Activated CD8-positive, alpha-beta memory T cell treated with anti-CD3 and anti-CD28 coated beads, Interleukin-2, amount 50 U/mL, for 48 hours (primary cell): ENCODE data around the gene DSCAML1.
"Not testable (repeated sequence)": the region's sequence is repeated elsewhere in the genome, so short reads cannot be mapped to it uniquely, and the experiment has no call there.

Source experiments
- DNase-seq: peaks from one replicate; pipeline ENCODE4 v3.0.0-alpha.2; 2020

The DSCAML1 gene

DNA sequence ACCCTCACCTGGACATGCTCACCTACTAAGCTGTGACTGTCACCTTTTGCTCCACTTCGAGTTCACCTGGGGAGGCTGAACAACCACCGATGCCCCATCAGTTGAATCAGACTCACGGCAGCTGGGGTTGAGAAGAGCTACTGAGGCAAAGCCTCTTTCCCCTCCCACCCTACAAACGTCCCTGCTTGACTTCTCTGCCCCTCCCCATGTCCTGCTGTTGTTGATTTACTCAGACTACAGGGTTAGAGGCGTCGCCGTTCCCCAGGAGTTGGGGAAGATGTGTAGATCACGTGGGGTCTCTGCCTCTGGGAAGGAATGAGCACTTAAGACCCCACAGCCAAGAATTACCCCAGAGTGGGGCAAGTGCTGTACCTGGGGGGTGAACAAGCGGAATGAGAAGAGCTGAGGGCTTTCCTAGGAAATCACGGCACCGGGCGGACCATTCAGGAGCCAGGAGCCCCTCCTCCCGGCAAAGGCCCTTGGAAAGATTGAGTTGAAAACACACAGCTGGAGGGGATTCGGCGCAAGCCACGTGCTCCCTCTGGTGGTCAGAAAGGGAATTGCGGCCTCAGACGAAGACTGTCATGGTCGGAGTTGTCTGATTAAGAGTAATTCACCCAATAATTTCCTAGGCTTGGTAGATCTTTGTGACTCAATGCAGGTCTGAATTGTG, 20.5 kb upstream of the DSCAML1 start:
- peak; percentile 98 for DNase-seq

GRCh38 chr11:117816846-117817367, 19.9 kb upstream of the DSCAML1 start:
- DNase-seq, result no peak

- no peak for DNase-seq
These were observed 19.2 kb upstream of the DSCAML1 start for GRCh38 chr11:117816151-117816741.

DNA sequence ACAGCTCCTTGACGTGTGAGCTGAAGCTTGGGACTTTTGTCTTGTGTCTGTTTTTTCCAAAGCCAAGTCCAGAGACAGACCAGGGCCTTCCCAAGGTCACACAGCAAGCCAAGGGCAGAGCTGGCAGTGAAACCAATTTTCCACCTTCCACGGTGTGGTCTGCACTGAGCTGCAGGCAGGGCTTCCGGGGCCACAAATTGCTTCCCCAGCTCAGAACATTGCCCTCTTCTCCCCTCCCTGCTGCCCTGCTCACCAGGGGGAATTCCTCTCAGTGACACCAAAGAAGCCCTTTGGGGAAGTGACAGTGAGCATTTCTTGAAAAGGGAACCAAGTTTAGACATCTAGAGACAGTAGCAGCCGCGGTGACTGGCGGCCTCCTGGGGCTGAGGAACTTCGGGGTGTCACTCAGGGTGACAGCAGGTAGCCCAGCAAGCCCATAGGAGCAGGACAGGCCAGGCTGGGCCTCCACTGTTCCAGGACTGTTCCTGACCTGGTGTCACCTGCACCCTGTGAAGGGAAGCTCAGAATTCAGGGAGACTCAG, 18.3 kb upstream of the DSCAML1 start:
- peak; percentile 80 for DNase-seq

GRCh38 chr11:117814766-117815261, 17.8 kb upstream of the DSCAML1 start:
- DNase-seq, result peak; percentile 89

DNA sequence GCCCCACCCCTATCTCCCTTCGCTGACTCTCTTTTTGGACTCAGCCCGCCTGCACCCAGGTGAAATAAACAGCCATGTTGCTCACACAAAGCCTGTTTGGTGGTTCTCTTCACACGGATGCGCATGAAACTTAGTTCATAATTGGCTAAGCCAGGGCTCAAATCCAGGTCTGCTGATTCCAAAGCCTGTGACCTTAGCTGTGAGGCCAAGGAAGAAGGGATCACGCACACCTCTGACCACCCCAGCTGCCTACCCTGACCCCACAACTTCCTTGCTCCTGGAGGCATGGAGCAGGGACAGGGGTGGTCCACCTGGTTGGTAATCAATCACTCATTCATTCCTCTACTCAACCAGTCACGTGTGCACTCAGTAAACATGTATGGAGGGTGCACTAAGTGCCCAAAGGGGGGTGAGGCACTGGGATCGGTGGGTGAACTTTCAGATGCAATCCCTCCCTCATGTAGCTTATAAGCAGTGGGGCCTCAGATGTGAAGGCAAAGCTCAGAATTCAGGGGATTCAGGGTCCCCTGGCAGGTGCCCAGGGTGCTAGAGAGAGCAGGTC, 17.3 kb upstream of the DSCAML1 start:
- no peak for DNase-seq

- DNase-seq, result not testable (repeated sequence)
These were observed 13.0 kb upstream of the DSCAML1 start for GRCh38 chr11:117810056-117810451.

DNA sequence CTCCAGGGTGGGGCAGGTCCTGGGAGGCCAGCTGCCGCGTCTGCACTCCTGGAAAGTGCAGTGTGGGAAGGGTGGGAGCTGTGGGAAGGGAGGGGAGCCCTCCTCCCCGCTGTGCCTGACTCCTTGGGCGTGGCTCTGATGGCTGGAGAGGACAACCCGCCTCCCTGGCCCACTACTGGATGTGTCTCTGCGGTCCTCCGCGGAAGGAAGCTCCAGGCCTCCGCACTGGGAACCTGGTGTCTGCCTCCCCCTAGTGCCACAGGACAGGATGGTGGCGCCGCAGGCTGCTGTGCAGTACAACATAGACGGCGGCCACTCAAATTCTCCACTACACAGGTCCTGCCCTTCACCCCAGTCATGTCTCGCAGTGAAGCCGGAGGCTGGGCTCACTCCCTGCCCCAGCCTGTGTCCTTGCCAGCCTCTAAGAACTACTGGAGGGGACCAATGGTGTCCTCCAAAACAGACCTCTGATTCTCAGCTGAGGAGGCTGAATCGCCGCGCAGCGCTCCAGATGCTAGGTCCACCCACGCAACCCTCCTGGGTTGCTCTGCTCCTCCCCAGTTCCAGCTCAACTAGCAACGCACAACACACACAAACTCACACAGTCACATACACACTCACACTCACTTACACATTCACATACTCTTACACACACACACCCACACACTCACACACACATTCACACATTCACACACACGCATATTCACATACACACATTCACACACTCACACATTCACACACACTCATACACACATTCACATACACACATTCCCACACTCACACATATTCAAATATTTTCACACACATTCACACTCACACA, 12.4 kb upstream of the DSCAML1 start:
- DNase-seq, result peak; percentile 74

- no peak for DNase-seq
These were observed 11.8 kb upstream of the DSCAML1 start for GRCh38 chr11:117808784-117809183.

DNA sequence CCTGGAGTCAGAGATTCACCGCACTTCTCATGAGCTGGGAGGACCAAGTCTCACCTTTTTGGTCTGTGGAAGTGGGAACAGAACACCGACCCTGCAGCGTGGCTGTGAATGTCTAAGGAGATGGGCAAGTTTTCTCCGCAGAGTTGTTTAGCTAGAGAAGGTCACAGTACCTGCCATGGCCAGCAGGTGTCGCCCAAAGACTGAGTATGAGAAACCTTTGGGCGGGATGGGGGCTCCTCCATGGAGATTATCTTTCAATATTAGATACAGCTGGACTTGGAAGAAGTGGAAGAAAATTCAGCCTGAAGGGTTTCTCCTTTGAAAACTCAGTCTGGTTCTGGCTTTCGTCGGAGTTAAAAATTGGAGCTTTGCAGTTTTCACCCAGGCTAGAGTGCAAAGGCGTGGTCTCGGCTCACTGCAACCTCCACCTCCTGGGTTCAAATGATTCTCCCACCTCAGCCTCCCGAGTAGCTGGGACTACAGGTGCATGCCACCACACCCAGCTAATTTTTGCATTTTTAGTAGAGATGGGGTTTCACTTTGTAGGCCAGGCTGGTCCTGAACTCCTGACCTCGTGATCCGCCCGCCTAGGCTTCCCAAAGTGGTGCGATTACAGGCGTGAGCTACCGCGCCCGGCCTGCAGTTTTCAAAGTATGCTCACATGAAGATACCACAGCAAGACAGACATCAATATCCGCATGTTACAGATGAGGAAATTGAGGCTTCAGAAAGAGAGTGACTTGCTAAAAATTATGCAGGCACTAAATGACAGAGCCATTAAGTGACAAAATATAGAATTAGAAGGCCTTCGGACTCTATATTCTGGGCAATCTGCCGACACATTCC, 10.7 kb upstream of the DSCAML1 start:
- peak; percentile 94 for DNase-seq

- no peak for DNase-seq
These were observed 9.8 kb upstream of the DSCAML1 start for GRCh38 chr11:117806846-117807245.

DNA sequence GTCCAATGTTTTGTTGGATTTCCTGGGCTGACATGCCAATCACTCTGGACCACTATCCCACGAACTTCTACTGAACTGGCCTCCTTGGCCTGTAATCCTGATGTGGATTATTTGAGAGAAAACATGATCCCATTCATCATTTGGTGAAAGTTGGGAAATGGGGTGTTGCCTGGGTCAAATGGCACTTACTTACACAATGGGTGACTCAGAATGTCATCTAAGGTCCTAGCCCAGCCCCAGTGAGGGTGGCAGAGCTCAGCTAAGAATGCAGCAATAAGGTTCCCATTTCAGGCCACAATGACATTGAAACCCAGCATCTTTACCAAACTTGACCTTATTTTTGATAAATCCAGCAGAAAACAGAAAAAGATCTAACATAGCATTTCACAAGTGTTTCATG, 8.0 kb upstream of the DSCAML1 start:
- DNase-seq, result no peak

DNA sequence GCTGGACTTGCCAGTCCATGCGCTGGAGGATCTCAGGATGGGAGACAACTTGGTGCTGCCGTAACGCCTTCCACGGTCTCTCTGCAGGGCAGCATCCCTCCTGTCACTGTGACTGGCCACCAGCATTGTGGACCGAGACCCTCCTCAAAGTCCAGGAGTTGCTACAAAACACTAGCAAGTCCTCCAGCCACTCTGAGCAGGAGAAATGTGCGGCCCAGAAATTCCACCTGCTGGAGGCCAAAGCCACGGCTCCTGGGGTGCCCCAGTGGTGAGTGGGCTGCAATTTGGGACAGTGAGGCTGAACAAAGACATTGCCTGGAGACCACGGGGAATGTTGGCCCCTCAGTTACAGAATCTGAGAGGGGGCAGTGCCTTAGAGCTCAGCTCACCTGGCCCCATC, 6.9 kb upstream of the DSCAML1 start:
- DNase-seq, result no peak

- no peak for DNase-seq
These were observed 2.6 kb upstream of the DSCAML1 start for GRCh38 chr11:117799634-117800033.

- no peak for DNase-seq
These were observed 552 bp downstream of the DSCAML1 start for GRCh38 chr11:117796456-117796871.

DNA sequence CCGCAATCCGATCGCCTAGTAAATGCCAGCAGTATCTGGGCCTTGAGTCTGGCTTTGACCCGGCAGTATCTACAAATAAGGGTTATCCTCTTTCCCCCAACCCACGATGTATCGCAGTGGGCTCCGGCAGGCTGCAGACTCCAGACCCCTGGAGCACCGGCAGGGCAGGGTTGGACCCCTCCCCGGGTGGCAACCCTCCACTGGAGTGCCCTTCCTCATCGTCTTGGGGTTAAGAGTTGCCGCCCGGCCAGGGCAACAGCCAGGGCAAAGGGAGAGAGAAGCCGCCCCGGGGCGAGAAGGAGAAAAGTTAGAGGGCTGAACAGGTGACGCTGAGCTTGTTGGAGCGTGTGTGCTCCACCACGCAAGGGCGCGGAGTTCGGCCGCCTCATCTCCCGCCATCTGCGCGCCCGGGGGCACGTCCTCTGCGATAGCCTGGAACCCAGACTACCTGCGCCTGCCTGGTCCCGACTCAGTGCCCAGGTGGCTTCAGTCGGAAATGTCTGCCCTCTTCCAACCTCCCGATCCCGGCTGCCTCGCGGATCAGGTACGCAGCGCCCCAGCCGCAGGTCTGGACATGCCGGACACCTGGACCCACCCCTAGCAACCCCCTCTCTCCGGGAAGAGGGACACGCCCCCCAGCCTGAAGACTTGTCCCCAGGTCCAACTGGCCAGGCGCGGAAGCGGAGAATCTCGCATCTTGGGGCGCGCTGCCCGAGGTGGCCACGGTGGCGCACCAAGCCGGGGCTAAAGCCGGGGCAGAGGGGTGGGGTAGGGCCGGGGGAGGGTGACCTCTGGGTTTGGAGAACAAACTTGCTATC, 1.2 kb downstream of the DSCAML1 start:
- DNase-seq, result no peak

DNA sequence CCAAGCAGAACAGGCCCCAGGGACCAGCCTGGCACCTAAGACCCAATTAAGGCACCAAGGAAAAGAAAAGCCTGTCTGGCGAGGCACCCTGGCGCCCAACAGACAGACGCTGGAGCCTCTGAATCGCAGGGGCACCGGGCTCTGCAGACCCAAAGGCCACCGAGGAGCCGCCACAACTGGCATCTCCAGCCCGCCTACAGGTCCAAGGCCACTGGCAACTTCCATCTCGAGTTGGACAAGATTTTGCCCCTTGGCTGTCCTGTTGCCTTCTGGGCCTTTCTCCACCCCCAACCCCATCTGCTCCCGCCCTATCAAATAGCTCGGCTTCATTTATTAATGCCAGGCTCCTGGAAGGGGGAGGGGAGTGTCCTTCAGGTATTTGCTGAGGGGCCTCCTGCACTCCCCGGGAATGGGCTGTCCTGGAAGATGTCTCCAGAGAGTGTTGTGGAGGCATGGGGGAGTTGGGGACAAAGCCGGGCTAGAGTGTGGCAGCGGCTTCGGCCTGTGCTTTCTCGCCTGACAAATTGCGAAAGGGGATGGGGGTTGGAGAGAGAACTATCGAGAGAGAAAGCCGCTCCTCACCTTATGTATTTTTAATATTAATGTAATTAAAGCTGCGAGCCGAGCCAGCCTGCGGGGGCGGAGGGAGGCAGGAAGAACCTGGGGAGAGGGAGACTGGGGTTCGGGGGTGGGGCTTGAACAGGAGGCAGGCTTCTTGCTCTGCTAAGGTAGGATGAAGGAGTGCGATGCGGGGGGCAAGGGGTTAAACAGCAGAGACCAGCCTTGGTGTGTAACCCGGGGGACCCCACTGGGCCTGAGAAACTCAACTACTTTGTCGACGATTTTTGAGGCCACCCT, 2.0 kb downstream of the DSCAML1 start:
- DNase-seq, result no peak

- no peak for DNase-seq
These were observed 2.9 kb downstream of the DSCAML1 start for GRCh38 chr11:117794135-117794534.

- DNase-seq, result no peak
These were observed 3.4 kb downstream of the DSCAML1 start for GRCh38 chr11:117793583-117793982.

GRCh38 chr11:117792992-117793391, 4.0 kb downstream of the DSCAML1 start:
- no peak for DNase-seq
